K562 (cell line): Measurements from ENCODE around the gene MCAM. TPM values are rescaled to one million over a fixed set of nuclear protein-coding genes. Genes with fewer than 3 reads are reported as not detected.
A peak's percentile ranks its signal among the peaks of the same experiment; 100 is the strongest.

Experiments used
- FOXP4 ChIP-seq: sonication (generic); formaldehyde crosslinking; IDR thresholded peaks from 2 replicates; pipeline ENCODE4 v1.8.0; 2022; ENCODE audit warnings: mild to moderate bottlenecking, missing genetic modification reagents, borderline replicate concordance
- MAFF ChIP-seq: IDR thresholded peaks from 2 replicates; pipeline ENCODE4 v1.6.1; 2012; ENCODE audit warnings: low read length, improper control_type of control experiment
- MXI1 ChIP-seq: IDR thresholded peaks from 2 replicates; pipeline ENCODE4 v1.6.1; 2011; ENCODE audit warnings: low read depth, mild to moderate bottlenecking, improper control_type of control experiment, low read length
- RERE ChIP-seq: sonication (generic); formaldehyde crosslinking; IDR thresholded peaks from 2 replicates; pipeline ENCODE4 v1.8.0; 2023; ENCODE audit warnings: missing genetic modification reagents, mild to moderate bottlenecking, borderline replicate concordance
- SOX6 ChIP-seq: fragments of 450-650 bp; IDR thresholded peaks from 2 replicates; pipeline ENCODE4 v1.6.1; 2014; ENCODE audit warnings: mild to moderate bottlenecking
- TGIF2 ChIP-seq: sonication (generic); formaldehyde crosslinking; IDR thresholded peaks from 2 replicates; pipeline ENCODE4 v1.8.1; 2022; ENCODE audit warnings: mild to moderate bottlenecking, missing genetic modification reagents, moderate library complexity
- YY1 ChIP-seq, 3 experiments: IDR thresholded peaks; 2 replicates each; pipeline ENCODE4 v1.6.1; 2011; ENCODE audit warnings: low read length in 2 of 3, mild to moderate bottlenecking in 2 of 3, moderate library complexity in 2 of 3, borderline replicate concordance in 1 of 3, control low read depth in 1 of 3, low read depth in 1 of 3; ENCODE audit not compliant: insufficient read depth in 3 of 3, insufficient replicate concordance in 2 of 3, control insufficient read depth in 1 of 3, insufficient read length in 1 of 3; ENCODE audit errors: extremely low read depth in 1 of 3
- ZNF3 ChIP-seq: fragments of 250-450 bp; sonication (Bioruptor Pico); IDR thresholded peaks from 2 replicates; pipeline ENCODE4 v1.5.0; 2021; ENCODE audit warnings: mild to moderate bottlenecking, moderate library complexity
- ZNF79 ChIP-seq: fragments of 250-450 bp; sonication (Bioruptor Pico); IDR thresholded peaks from 2 replicates; pipeline ENCODE4 v1.4.0; 2020; ENCODE audit warnings: low read depth, mild to moderate bottlenecking, moderate library complexity
- polyA plus RNA-seq, 8 experiments: library from polyadenylated mRNA; depleted of rRNA in 4 of 8; stranded (reverse) in 5 of 8; unstranded in 3 of 8; fragments of >200 nt; fragmentation: Nextera tagmentation in 2 of 8; fragmentation: Illumina TruSeq in 1 of 8; extraction: Ambion mirVana in 2 of 8; extraction: Trizol in 1 of 8; gene quantifications; 2 replicates each; pipeline versions ENCODE4 v1.2.1 to v1.2.3, GENCODE V29; 2011 to 2014; ENCODE audit warnings: inconsistent platforms in 1 of 8, missing spikeins in 1 of 8
- total RNA-seq, 7 experiments: library from RNA; depleted of rRNA in 6 of 7; stranded (reverse); fragments of >200 nt in 6 of 7; fragmentation: Illumina TruSeq in 2 of 7; extraction: Trizol in 2 of 7; gene quantifications; 2 replicates each; pipeline versions ENCODE4 v1.2.1 to v1.2.3, GENCODE V29; 2011 to 2021; ENCODE audit warnings: low replicate concordance in 1 of 7
- TF ChIP-seq, protein P1 (sequence below): fragments of 450-650 bp; IDR thresholded peaks from 2 replicates; pipeline ENCODE4 v1.6.1; 2016; ENCODE audit warnings: mild to moderate bottlenecking
- TF ChIP-seq, protein P2 (sequence below): fragments of 450-650 bp; formaldehyde crosslinking; IDR thresholded peaks from 2 replicates; pipeline ENCODE4 v1.4.0; 2022; ENCODE audit warnings: missing genetic modification characterization
- TF ChIP-seq, protein P3 (sequence below): fragments of 250-450 bp; sonication (Bioruptor Pico); IDR thresholded peaks from 2 replicates; pipeline ENCODE4 v1.4.0; 2020; ENCODE audit warnings: borderline replicate concordance

The MCAM gene
- total and polyA plus RNA-seq, 9 of the 15 experiments (the other 6 are each of a cell fraction or from before 2014, with no cell fraction given): 14.7 to 118 (median 53.6) TPM

DNA sequence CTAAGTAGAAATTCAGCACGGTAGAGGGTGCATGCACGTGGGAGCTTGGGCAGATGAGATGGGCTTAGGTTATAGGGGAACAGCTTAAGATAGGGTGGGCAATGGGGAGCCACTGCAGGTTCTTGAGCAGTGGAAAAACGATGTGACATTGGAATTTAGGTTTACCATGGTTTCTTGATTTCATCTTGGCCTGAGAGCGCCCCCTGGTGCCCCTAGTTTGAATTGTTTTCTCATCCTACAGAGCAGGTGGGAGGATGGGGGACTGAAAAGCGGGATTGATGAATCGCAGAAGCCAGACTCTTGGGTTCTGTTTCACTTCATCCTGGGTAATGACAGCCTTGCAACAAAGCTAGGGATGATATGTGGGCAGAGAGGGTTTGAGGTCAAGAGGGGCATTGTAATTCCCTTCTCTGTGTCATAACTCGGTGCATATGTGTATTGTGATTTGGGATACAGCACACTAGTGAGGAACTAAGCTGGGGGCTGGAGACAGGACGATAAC lies 6.7 kb upstream of the MCAM start (continued):
- TF ChIP-seq TGIF2 (CRISPR knock-in tag) (no peak), MAFF (no peak), YY1 (IDR thresholded peaks at IDR 0.05; ENCODE audit: borderline replicate concordance in 1 of 3, control insufficient read depth in 1 of 3, extremely low read depth in 1 of 3, insufficient read depth in 3 of 3, insufficient read length in 1 of 3, insufficient replicate concordance in 2 of 3, low read depth in 1 of 3, low read length in 2 of 3) (no peak), FOXP4 (no peak), ZNF3 (CRISPR knock-in tag) (no peak), RERE (CRISPR knock-in tag) (no peak), ZNF79 (CRISPR knock-in tag) (no peak), SOX6 (no peak), MXI1 (no peak)
- TF ChIP-seq, protein P1, sequence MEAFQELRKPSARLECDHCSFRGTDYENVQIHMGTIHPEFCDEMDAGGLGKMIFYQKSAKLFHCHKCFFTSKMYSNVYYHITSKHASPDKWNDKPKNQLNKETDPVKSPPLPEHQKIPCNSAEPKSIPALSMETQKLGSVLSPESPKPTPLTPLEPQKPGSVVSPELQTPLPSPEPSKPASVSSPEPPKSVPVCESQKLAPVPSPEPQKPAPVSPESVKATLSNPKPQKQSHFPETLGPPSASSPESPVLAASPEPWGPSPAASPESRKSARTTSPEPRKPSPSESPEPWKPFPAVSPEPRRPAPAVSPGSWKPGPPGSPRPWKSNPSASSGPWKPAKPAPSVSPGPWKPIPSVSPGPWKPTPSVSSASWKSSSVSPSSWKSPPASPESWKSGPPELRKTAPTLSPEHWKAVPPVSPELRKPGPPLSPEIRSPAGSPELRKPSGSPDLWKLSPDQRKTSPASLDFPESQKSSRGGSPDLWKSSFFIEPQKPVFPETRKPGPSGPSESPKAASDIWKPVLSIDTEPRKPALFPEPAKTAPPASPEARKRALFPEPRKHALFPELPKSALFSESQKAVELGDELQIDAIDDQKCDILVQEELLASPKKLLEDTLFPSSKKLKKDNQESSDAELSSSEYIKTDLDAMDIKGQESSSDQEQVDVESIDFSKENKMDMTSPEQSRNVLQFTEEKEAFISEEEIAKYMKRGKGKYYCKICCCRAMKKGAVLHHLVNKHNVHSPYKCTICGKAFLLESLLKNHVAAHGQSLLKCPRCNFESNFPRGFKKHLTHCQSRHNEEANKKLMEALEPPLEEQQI: 0 out of 2 replicates have a peak, but pooled peaks have one; percentile 49
- TF ChIP-seq, protein P2, sequence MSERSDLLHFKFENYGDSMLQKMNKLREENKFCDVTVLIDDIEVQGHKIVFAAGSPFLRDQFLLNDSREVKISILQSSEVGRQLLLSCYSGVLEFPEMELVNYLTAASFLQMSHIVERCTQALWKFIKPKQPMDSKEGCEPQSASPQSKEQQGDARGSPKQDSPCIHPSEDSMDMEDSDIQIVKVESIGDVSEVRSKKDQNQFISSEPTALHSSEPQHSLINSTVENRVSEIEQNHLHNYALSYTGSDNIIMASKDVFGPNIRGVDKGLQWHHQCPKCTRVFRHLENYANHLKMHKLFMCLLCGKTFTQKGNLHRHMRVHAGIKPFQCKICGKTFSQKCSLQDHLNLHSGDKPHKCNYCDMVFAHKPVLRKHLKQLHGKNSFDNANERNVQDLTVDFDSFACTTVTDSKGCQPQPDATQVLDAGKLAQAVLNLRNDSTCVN: no peak
- TF ChIP-seq, protein P3, sequence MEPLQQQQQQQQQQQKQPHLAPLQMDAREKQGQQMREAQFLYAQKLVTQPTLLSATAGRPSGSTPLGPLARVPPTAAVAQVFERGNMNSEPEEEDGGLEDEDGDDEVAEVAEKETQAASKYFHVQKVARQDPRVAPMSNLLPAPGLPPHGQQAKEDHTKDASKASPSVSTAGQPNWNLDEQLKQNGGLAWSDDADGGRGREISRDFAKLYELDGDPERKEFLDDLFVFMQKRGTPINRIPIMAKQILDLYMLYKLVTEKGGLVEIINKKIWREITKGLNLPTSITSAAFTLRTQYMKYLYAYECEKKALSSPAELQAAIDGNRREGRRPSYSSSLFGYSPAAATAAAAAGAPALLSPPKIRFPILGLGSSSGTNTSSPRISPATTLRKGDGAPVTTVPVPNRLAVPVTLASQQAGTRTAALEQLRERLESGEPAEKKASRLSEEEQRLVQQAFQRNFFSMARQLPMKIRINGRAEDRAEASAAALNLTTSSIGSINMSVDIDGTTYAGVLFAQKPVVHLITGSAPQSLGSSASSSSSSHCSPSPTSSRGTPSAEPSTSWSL (CRISPR knock-in tag): no peak
